ENCODE results near the gene ALDH1B1. TPM values are rescaled to one million over a fixed set of nuclear protein-coding genes. Genes with fewer than 3 reads are reported as not detected.

ALDH1B1 gene
- polyA plus RNA-seq, 1 of the 3 experiments (the other 2 are of a cell fraction) = 16.5 TPM

GRCh38 chr9:38439291-38439915 lies 46.9 kb downstream of the ALDH1B1 start (continued):
- TF ChIP-seq MXI1 (IDR thresholded peaks at IDR 0.05; ENCODE audit: low read depth, low read length) (no peak), RCOR1 (IDR thresholded peaks at IDR 0.05; ENCODE audit: low read length) (no peak)
- TF ChIP-seq, protein P1, sequence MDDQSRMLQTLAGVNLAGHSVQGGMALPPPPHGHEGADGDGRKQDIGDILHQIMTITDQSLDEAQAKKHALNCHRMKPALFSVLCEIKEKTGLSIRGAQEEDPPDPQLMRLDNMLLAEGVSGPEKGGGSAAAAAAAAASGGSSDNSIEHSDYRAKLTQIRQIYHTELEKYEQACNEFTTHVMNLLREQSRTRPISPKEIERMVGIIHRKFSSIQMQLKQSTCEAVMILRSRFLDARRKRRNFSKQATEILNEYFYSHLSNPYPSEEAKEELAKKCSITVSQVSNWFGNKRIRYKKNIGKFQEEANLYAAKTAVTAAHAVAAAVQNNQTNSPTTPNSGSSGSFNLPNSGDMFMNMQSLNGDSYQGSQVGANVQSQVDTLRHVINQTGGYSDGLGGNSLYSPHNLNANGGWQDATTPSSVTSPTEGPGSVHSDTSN (IDR thresholded peaks at IDR 0.05) = no peak

GRCh38 chr9:38439916-38440301 lies 47.4 kb downstream of the ALDH1B1 start:
- no peak for DNase-seq
- Histone ChIP-seq H2AFZ (ENCODE audit: low read depth) (no peak overlapping the region), H3K9ac (no peak overlapping the region), H3K9me3 (no peaks in the 10 kb centered on the region), H3K4me3 (ENCODE audit: low read depth in 2 of 2, low read length in 1 of 2) (no peak overlapping the region), H4K20me1 (ENCODE audit: insufficient read depth) (no peaks in the 10 kb centered on the region), H3K4me2 (no peak overlapping the region), H3K79me2 (ENCODE audit: insufficient read depth) (no peaks in the 10 kb centered on the region), H3K27me3 (ENCODE audit: insufficient read depth) (no peaks in the 10 kb centered on the region), H3F3A (replicated peaks; ENCODE audit: insufficient read depth) (no peaks in the 10 kb centered on the region), H3K4me1 (ENCODE audit: control insufficient read depth in 1 of 2, insufficient read depth in 2 of 2, low read depth in 1 of 2, low read length in 1 of 2) (no peaks in the 10 kb centered on the region), H3K27ac (ENCODE audit: low read depth in 2 of 2, low read length in 1 of 2) (no peak overlapping the region), H3K36me3 (replicated peaks in 1 of 2; ENCODE audit: control insufficient read depth in 1 of 2, insufficient read depth in 2 of 2, low read length in 1 of 2) (no peaks in the 10 kb centered on the region), H3K9me2 (no peaks in the 10 kb centered on the region)
- ChIA-PET POLR2A (no interaction called here), CTCF (no interaction called here)
- 94% methylated on average over 1 of the region's 1 CpG for WGBS (ENCODE audit: low lambda C conversion rate)
- TF ChIP-seq USF2 (IDR thresholded peaks at IDR 0.05; ENCODE audit: borderline replicate concordance, low read depth, low read length) = no peak
- no peak for TF ChIP-seq ELF1 (IDR thresholded peaks at IDR 0.05)
- TF ChIP-seq MEF2A (IDR thresholded peaks at IDR 0.05; ENCODE audit: borderline replicate concordance, low read depth) = no peak

DNA sequence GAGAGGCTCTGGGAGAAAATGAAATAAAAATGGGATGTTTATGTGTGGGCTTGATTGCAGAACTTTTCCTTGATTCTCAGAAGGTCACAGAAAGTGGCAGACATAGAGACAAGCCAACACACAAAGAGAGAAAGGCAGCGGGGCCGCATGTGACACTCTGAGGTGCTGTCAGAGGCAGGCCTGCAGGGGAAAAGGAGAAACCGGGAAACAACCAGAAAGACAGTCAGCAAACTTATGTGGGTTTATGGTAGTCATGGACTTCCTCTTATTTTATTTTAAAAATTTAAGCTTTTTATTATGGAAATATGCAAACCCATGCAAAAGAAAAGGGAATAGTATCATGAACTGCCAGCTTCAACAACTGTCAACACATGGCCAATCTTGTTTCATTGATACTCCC lies 48.0 kb downstream of the ALDH1B1 start:
- no peaks in the 10 kb centered on the region for H3K9me3 ChIP-seq
- no peaks in the 10 kb centered on the region for H3K4me1 ChIP-seq (ENCODE audit: control insufficient read depth in 1 of 2, insufficient read depth in 2 of 2, low read depth in 1 of 2, low read length in 1 of 2)
- H3F3A ChIP-seq (replicated peaks; ENCODE audit: insufficient read depth) = no peaks in the 10 kb centered on the region
- 82% methylated on average over 3 of the region's 3 CpGs for WGBS (ENCODE audit: low lambda C conversion rate)
- no peak overlapping the region for H3K9ac ChIP-seq
- H2AFZ ChIP-seq (ENCODE audit: low read depth) = no peak overlapping the region
- H3K36me3 ChIP-seq (replicated peaks in 1 of 2; ENCODE audit: control insufficient read depth in 1 of 2, insufficient read depth in 2 of 2, low read length in 1 of 2) = no peaks in the 10 kb centered on the region
- no peak for DNase-seq
- H3K4me3 ChIP-seq (ENCODE audit: low read depth in 2 of 2, low read length in 1 of 2) = no peak overlapping the region
- ChIA-PET POLR2A (no interaction called here), CTCF (interaction anchor here (1.2 to 3.8 kb wide), 3 partner anchors 7 to 527 kb away, joined by 3 to 22 read pairs (median 4); no protein-coding TSS in a partner anchor)
- H4K20me1 ChIP-seq (ENCODE audit: insufficient read depth) = no peaks in the 10 kb centered on the region
- H3K79me2 ChIP-seq (ENCODE audit: insufficient read depth) = no peaks in the 10 kb centered on the region
- no peaks in the 10 kb centered on the region for H3K9me2 ChIP-seq
- H3K27me3 ChIP-seq (ENCODE audit: insufficient read depth) = no peaks in the 10 kb centered on the region
- H3K4me2 ChIP-seq = no peak overlapping the region
- H3K27ac ChIP-seq (ENCODE audit: low read depth in 2 of 2, low read length in 1 of 2) = no peak overlapping the region
- no peak for TF ChIP-seq RAD21 (IDR thresholded peaks at IDR 0.05; ENCODE audit: low read length)
- no peak for TF ChIP-seq GABPA (IDR thresholded peaks at IDR 0.05; ENCODE audit: low read depth)
- TF ChIP-seq MEF2A (IDR thresholded peaks at IDR 0.05; ENCODE audit: borderline replicate concordance, low read depth) = no peak
- TF ChIP-seq RXRA (IDR thresholded peaks at IDR 0.05; ENCODE audit: borderline replicate concordance, low read depth) = no peak
- no peak for TF ChIP-seq IRF3 (IDR thresholded peaks at IDR 0.05; ENCODE audit: low read depth, low read length)
- TF ChIP-seq NRF1 (IDR thresholded peaks at IDR 0.05; ENCODE audit: low read depth, low read length) = no peak
- TF ChIP-seq CHD2 (IDR thresholded peaks at IDR 0.05; ENCODE audit: low read length, partially characterized antibody) = no peak
- TF ChIP-seq RCOR1 (IDR thresholded peaks at IDR 0.05; ENCODE audit: low read length) = no peak
- TF ChIP-seq EP300 (IDR thresholded peaks at IDR 0.05; ENCODE audit: borderline replicate concordance in 1 of 2, low read depth in 1 of 2, low read length in 1 of 2) = no peak
- TF ChIP-seq, protein P2, sequence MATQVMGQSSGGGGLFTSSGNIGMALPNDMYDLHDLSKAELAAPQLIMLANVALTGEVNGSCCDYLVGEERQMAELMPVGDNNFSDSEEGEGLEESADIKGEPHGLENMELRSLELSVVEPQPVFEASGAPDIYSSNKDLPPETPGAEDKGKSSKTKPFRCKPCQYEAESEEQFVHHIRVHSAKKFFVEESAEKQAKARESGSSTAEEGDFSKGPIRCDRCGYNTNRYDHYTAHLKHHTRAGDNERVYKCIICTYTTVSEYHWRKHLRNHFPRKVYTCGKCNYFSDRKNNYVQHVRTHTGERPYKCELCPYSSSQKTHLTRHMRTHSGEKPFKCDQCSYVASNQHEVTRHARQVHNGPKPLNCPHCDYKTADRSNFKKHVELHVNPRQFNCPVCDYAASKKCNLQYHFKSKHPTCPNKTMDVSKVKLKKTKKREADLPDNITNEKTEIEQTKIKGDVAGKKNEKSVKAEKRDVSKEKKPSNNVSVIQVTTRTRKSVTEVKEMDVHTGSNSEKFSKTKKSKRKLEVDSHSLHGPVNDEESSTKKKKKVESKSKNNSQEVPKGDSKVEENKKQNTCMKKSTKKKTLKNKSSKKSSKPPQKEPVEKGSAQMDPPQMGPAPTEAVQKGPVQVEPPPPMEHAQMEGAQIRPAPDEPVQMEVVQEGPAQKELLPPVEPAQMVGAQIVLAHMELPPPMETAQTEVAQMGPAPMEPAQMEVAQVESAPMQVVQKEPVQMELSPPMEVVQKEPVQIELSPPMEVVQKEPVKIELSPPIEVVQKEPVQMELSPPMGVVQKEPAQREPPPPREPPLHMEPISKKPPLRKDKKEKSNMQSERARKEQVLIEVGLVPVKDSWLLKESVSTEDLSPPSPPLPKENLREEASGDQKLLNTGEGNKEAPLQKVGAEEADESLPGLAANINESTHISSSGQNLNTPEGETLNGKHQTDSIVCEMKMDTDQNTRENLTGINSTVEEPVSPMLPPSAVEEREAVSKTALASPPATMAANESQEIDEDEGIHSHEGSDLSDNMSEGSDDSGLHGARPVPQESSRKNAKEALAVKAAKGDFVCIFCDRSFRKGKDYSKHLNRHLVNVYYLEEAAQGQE (IDR thresholded peaks at IDR 0.05; ENCODE audit: low read depth, low read length) = no peak
- TF ChIP-seq ELF1 (IDR thresholded peaks at IDR 0.05) = no peak
- no peak for TF ChIP-seq ZBTB33 (IDR thresholded peaks at IDR 0.05; ENCODE audit: borderline replicate concordance, low read depth)
- TF ChIP-seq FOXJ3 (CRISPR knock-in tag; IDR thresholded peaks at IDR 0.05) = no peak
- no peak for TF ChIP-seq POLR2AphosphoS5 (IDR thresholded peaks at IDR 0.05; ENCODE audit: low read depth, low read length)
